Middle frontal gyrus (tissue), 1 donor: ENCODE results near the gene CHST11.

Experiments used
- DNase-seq: peaks from one replicate; pipeline ENCODE4 v3.0.0-alpha.2; 2015; ENCODE audit warnings: low spot score; ENCODE audit errors: extremely low spot score

The CHST11 gene

DNA sequence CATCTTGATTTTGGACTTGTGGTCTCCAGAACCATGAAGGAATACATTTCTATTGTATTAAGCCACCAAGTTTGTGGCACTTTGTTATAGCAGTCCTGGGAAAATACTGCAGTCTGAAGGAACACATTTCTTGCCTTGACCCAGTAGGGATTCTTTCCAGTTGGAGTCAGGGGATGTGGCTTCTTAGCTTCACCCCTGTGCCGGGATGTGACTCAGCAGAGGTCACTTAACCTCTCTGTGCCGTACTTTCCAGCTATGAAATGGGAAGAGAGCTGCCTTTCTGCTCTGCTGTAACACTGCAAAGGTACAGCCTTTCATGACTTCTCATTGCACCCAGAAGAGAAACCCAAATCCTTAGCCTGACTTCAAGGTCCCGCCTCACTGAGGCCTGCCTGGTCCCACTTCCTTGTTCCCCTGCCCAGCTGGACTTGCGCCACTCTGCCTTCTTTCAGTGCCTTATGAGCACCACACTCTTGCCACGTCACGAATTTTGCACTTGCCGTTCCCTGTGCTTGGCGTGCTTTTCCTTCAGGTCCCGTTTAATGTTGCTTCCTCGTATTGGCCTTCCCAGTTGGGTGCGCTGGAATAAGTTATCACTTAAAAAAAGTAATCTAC lies 24.2 kb downstream of the CHST11 start:
- no peak for DNase-seq

DNA sequence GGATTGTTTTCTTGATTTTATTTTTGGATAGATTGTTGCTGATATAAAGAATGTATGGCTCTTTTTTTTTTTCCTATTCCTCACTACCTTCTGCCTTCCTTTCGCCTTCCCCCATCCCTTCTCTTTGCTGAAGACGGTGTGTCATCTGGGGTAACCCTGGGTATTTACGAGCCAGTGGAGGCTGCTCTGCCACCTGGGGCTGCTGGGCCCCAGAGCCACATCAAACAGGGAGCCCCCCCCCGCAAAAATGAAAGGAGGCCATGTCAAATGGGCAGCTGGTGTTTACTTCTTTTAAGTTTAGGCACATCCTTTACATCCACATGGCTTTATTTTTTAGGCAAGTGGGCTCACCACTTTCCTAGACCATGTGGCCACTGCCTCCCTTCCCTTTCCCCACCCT lies 25.4 kb downstream of the CHST11 start:
- no peak for DNase-seq

- no peak for DNase-seq
These were observed 26.0 kb downstream of the CHST11 start for GRCh38 chr12:104482748-104483147.

DNA sequence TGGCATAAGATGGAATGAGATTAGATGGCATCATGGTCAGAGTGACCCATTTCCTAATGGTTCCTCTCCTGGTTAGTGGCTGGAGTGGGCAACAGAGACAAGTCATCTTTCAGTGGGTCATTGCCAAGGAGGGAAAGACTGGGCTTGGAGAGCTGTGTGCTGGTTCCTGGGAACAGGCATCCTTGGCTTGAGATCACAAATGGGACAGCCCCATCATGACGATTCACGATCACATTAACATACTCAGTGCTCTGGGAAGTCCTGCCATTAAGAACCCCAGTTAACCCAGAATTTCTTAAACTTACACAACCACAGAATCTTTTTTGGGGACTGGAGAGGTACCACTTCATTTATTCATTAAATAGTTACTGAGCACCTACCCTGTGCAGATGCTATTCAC lies 27.3 kb downstream of the CHST11 start:
- no peak for DNase-seq

- no peak for DNase-seq
These were observed 29.1 kb downstream of the CHST11 start for GRCh38 chr12:104485651-104486362.

GRCh38 chr12:104486363-104486750 lies 29.6 kb downstream of the CHST11 start:
- no peak for DNase-seq

GRCh38 chr12:104486943-104487819 lies 30.4 kb downstream of the CHST11 start:
- DNase-seq = no peak

GRCh38 chr12:104488374-104488773 lies 31.6 kb downstream of the CHST11 start:
- DNase-seq = no peak

- no peak for DNase-seq
These were observed 33.4 kb downstream of the CHST11 start for GRCh38 chr12:104490186-104490585.

- no peak for DNase-seq
These were observed 34.1 kb downstream of the CHST11 start for GRCh38 chr12:104490850-104491249.

DNA sequence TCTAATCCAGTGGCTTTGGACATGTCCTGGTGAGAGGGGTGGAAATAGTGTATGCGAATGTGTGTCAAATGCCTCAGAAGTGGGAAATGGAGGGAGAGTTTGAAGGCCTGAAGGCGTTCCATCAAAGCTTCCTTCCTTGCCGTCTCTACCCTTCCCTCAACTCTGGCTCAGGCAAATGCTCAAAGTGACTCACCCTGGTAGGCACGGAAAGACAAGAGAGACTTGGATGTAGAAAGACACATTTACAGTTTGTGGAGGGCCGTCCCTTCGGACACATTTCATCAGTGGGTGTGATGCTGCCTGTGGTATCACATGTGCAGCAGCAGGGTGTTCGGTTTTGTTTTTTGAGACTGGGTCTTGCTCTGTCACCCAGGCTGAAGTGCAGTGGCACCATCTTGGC lies 36.7 kb downstream of the CHST11 start:
- no peak for DNase-seq

DNA sequence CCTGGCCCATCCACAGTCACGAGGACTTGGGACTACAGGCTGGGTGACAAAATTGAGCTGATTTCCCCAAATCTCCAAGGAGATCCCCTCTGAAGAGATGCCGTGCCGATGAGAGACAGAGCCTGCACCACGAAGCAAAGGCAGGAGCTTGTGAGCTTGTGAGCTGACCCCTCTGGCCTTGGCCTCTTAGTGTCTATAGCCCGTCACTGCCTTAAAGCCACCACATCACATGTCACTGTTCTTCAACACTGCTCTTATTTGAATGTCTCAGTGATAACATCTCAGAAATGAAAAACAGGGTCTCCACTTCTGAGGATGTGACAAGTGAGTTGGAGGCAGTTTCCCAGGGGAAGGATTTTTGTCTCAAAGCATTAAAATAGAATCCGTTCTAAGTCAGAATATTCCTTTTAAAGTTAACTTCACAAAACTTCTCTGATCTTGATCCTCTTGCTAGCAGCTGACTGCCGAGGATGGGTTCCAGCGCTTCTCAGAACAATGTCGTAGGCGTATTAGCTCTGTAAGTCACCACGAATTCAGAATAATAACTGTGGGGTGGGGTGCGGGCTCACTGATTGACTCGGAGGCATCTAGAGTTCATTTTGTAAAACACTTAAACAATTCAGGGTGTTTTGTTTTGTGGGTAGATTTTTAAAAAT lies 37.5 kb downstream of the CHST11 start:
- DNase-seq = no peak

GRCh38 chr12:104494793-104495158 lies 38.0 kb downstream of the CHST11 start:
- no peak for DNase-seq

GRCh38 chr12:104495786-104496185 lies 39.0 kb downstream of the CHST11 start:
- no peak for DNase-seq

GRCh38 chr12:104496336-104496735 lies 39.6 kb downstream of the CHST11 start:
- DNase-seq = no peak

GRCh38 chr12:104498211-104498801 lies 41.6 kb downstream of the CHST11 start:
- DNase-seq = no peak

- no peak for DNase-seq
These were observed 43.1 kb downstream of the CHST11 start for GRCh38 chr12:104499668-104500332.

GRCh38 chr12:104501115-104501514 lies 44.4 kb downstream of the CHST11 start:
- DNase-seq = no peak

GRCh38 chr12:104501660-104502059 lies 44.9 kb downstream of the CHST11 start:
- DNase-seq = no peak

GRCh38 chr12:104502217-104502616 lies 45.5 kb downstream of the CHST11 start:
- DNase-seq = no peak

DNA sequence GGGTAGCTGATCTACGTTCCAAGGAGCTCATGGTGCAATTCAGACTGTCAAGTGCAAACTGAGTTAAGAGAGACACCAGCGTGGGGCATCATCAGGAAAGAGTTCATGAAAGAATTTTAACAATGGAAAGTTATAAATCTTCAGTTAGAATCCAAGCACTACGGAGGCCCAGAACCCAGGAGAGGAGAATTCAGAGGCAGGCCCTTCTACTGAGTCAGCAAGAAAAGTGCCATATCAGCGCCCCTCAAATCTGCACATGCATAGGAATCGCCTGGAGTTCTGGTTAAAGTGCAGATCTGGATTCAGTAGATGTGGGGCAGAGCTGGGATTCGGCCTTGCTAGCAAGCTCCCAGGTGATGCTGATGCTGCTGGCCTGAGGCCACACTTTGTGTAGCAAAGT lies 45.9 kb downstream of the CHST11 start:
- no peak for DNase-seq
